T1000 (cell line): ENCODE measurements around the gene CIPC.

Source experiments
- DNase-seq: peaks from one replicate; lab custom pipeline; 2025; ENCODE audit warnings: mixed read lengths; lab: John Stamatoyannopoulos, UW

CIPC gene

GRCh38 chr14:77103475-77103874, 5.4 kb downstream of the CIPC start:
- DNase-seq: no peak

GRCh38 chr14:77103951-77104350, 5.9 kb downstream of the CIPC start:
- no peak for DNase-seq

GRCh38 chr14:77104393-77104792, 6.3 kb downstream of the CIPC start:
- DNase-seq: no peak

GRCh38 chr14:77105145-77105939, 7.3 kb downstream of the CIPC start:
- DNase-seq: no peak

GRCh38 chr14:77106666-77107065, 8.6 kb downstream of the CIPC start:
- DNase-seq: no peak

GRCh38 chr14:77107228-77107627, 9.2 kb downstream of the CIPC start:
- DNase-seq: no peak

GRCh38 chr14:77108753-77109152, 10.7 kb downstream of the CIPC start:
- DNase-seq: no peak

GRCh38 chr14:77109656-77110055, 11.6 kb downstream of the CIPC start:
- no peak for DNase-seq

GRCh38 chr14:77110286-77110685, 12.2 kb downstream of the CIPC start:
- DNase-seq: no peak

GRCh38 chr14:77111021-77111420, 13.0 kb downstream of the CIPC start:
- no peak for DNase-seq

- DNase-seq: no peak
Observed at GRCh38 chr14:77113644-77114043, 15.6 kb downstream of the CIPC start.

- no peak for DNase-seq
Observed at GRCh38 chr14:77114609-77115008, 16.6 kb downstream of the CIPC start.

- DNase-seq: no peak
Observed at GRCh38 chr14:77116172-77116817, 18.2 kb downstream of the CIPC start.

- no peak for DNase-seq
Observed at GRCh38 chr14:77119851-77120250, 21.8 kb downstream of the CIPC start.

GRCh38 chr14:77120771-77121743, 23.0 kb downstream of the CIPC start:
- no peak for DNase-seq

GRCh38 chr14:77122526-77123125, 24.6 kb downstream of the CIPC start:
- no peak for DNase-seq

GRCh38 chr14:77123381-77124325, 25.6 kb downstream of the CIPC start:
- DNase-seq: no peak

- no peak for DNase-seq
Observed at GRCh38 chr14:77124345-77125280, 26.6 kb downstream of the CIPC start.

- DNase-seq: no peak
Observed at GRCh38 chr14:77125281-77125801, 27.3 kb downstream of the CIPC start.
